GM12878 (cell line): Measurements from ENCODE around the gene ASTL.

Experiments
- DPF2 ChIP-seq: fragments of 450-650 bp; IDR thresholded peaks from 2 replicates; pipeline ENCODE4 v1.6.1; 2017; ENCODE audit warnings: mild to moderate bottlenecking
- NR2F1 ChIP-seq: fragments of 450-650 bp; conservative IDR thresholded peaks from 2 replicates; pipeline ENCODE4 v1.6.1; 2017; ENCODE audit warnings: mild to moderate bottlenecking
- POLR2A ChIP-seq: IDR thresholded peaks from 2 replicates; pipeline ENCODE4 v1.6.1; 2011; ENCODE audit warnings: low read depth, mild to moderate bottlenecking, low read length
- RFX5 ChIP-seq: IDR thresholded peaks from 2 replicates; pipeline ENCODE4 v1.6.1; 2011; ENCODE audit warnings: low read depth, low read length, improper control_type of control experiment
- SPI1 ChIP-seq: IDR thresholded peaks from 2 replicates; pipeline ENCODE4 v1.6.1; 2011; ENCODE audit warnings: low read depth, mild to moderate bottlenecking, low read length, moderate library complexity, borderline replicate concordance; ENCODE audit not compliant: insufficient read depth
- SREBF1 ChIP-seq: IDR thresholded peaks from 2 replicates; pipeline ENCODE4 v1.6.1; 2012; ENCODE audit warnings: mild to moderate bottlenecking, low read length
- TF ChIP-seq, protein P1 (sequence below): IDR thresholded peaks from 2 replicates; pipeline ENCODE4 v1.6.1; 2011; ENCODE audit warnings: mild to moderate bottlenecking, low read depth, low read length, moderate library complexity; ENCODE audit not compliant: insufficient replicate concordance
- TF ChIP-seq, protein P2 (sequence below), 3 experiments: IDR thresholded peaks in 2 of 3; conservative IDR thresholded peaks in 1 of 3; 2 replicates each; pipeline ENCODE4 v1.5.1; 2011; ENCODE audit warnings: low read depth in 3 of 3, low read length in 3 of 3, mild to moderate bottlenecking in 3 of 3, control low read depth in 2 of 3, moderate library complexity in 2 of 3, inconsistent platforms in 1 of 3, mixed read lengths in 1 of 3; ENCODE audit not compliant: control insufficient read depth in 2 of 3, insufficient read depth in 1 of 3; ENCODE audit errors: extremely low read depth in 1 of 3
- TF ChIP-seq, protein P3 (sequence below): IDR thresholded peaks from 2 replicates; pipeline ENCODE4 v1.6.1; 2011; ENCODE audit warnings: low read depth, low read length, improper control_type of control experiment, borderline replicate concordance
- TF ChIP-seq, protein P4 (sequence below): IDR thresholded peaks from 2 replicates; pipeline ENCODE4 v1.6.1; 2012; ENCODE audit warnings: improper control_type of control experiment, low read depth, low read length; ENCODE audit not compliant: insufficient replicate concordance

DNA sequence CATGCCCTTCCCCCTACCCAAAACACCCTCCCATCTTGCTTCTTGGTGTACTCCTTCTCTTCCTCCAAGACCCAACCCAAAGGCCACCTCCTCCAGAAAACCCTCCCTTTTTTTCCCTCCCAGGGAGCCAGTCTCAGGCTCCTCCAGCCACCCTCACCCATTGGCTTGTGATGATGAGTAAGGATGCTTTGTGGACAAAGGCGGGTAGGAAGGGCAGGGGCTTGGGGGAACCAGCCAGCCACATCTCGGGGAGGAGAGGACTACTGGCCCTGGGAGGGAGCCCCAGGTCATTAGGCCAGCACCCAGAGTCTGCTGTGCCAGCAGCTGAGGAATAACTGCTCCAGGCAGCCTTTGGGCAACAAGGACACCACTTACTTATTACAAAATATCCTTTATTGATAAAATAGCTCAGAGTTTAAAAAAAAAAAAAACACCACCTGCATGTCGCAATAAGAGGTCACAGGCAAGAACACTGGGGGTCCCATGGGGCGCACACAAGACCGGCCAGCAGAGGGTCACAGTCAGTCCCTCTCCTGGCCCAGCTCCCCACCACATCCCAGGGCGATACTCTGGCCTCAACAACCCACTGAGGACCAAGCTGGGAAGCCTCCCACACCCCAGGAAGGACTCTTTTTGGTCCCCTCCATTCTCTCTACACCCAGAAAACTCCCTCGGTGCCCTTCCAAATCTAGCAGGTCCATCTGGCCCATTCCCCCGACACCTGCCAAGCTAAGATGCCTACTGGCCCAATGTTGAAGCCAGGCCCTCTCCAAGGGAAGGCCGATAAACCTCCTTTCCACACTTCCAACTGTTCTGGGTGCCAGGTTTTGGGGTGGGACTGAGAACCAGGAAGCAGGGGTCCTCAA, 25.6 kb downstream of the ASTL start:
- no peak for TF ChIP-seq POLR2A
- no peak for TF ChIP-seq SPI1
- TF ChIP-seq DPF2 = no peak
- TF ChIP-seq, protein P1, sequence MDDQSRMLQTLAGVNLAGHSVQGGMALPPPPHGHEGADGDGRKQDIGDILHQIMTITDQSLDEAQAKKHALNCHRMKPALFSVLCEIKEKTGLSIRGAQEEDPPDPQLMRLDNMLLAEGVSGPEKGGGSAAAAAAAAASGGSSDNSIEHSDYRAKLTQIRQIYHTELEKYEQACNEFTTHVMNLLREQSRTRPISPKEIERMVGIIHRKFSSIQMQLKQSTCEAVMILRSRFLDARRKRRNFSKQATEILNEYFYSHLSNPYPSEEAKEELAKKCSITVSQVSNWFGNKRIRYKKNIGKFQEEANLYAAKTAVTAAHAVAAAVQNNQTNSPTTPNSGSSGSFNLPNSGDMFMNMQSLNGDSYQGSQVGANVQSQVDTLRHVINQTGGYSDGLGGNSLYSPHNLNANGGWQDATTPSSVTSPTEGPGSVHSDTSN = no peak
- TF ChIP-seq, protein P2, sequence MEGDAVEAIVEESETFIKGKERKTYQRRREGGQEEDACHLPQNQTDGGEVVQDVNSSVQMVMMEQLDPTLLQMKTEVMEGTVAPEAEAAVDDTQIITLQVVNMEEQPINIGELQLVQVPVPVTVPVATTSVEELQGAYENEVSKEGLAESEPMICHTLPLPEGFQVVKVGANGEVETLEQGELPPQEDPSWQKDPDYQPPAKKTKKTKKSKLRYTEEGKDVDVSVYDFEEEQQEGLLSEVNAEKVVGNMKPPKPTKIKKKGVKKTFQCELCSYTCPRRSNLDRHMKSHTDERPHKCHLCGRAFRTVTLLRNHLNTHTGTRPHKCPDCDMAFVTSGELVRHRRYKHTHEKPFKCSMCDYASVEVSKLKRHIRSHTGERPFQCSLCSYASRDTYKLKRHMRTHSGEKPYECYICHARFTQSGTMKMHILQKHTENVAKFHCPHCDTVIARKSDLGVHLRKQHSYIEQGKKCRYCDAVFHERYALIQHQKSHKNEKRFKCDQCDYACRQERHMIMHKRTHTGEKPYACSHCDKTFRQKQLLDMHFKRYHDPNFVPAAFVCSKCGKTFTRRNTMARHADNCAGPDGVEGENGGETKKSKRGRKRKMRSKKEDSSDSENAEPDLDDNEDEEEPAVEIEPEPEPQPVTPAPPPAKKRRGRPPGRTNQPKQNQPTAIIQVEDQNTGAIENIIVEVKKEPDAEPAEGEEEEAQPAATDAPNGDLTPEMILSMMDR (IDR thresholded peaks at IDR 0.05 in 2 of 3, conservative IDR thresholded peaks at IDR 0.05 in 1 of 3; ENCODE audit: control insufficient read depth in 2 of 3, extremely low read depth in 1 of 3, insufficient read depth in 1 of 3, low read depth in 3 of 3, low read length in 3 of 3) = no peak
- TF ChIP-seq, protein P3, sequence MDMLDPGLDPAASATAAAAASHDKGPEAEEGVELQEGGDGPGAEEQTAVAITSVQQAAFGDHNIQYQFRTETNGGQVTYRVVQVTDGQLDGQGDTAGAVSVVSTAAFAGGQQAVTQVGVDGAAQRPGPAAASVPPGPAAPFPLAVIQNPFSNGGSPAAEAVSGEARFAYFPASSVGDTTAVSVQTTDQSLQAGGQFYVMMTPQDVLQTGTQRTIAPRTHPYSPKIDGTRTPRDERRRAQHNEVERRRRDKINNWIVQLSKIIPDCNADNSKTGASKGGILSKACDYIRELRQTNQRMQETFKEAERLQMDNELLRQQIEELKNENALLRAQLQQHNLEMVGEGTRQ = no peak
- TF ChIP-seq, protein P4, sequence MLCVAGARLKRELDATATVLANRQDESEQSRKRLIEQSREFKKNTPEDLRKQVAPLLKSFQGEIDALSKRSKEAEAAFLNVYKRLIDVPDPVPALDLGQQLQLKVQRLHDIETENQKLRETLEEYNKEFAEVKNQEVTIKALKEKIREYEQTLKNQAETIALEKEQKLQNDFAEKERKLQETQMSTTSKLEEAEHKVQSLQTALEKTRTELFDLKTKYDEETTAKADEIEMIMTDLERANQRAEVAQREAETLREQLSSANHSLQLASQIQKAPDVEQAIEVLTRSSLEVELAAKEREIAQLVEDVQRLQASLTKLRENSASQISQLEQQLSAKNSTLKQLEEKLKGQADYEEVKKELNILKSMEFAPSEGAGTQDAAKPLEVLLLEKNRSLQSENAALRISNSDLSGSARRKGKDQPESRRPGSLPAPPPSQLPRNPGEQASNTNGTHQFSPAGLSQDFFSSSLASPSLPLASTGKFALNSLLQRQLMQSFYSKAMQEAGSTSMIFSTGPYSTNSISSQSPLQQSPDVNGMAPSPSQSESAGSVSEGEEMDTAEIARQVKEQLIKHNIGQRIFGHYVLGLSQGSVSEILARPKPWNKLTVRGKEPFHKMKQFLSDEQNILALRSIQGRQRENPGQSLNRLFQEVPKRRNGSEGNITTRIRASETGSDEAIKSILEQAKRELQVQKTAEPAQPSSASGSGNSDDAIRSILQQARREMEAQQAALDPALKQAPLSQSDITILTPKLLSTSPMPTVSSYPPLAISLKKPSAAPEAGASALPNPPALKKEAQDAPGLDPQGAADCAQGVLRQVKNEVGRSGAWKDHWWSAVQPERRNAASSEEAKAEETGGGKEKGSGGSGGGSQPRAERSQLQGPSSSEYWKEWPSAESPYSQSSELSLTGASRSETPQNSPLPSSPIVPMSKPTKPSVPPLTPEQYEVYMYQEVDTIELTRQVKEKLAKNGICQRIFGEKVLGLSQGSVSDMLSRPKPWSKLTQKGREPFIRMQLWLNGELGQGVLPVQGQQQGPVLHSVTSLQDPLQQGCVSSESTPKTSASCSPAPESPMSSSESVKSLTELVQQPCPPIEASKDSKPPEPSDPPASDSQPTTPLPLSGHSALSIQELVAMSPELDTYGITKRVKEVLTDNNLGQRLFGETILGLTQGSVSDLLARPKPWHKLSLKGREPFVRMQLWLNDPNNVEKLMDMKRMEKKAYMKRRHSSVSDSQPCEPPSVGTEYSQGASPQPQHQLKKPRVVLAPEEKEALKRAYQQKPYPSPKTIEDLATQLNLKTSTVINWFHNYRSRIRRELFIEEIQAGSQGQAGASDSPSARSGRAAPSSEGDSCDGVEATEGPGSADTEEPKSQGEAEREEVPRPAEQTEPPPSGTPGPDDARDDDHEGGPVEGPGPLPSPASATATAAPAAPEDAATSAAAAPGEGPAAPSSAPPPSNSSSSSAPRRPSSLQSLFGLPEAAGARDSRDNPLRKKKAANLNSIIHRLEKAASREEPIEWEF = no peak
- TF ChIP-seq RFX5 = no peak
- no peak for TF ChIP-seq SREBF1
- TF ChIP-seq NR2F1 = no peak
